Skeletal muscle tissue (tissue), 4 donors: ENCODE data around the gene NCEH1. TPM values are rescaled to one million over a fixed set of nuclear protein-coding genes. Genes with fewer than 3 reads are reported as not detected.

Source experiments
- H3K27ac ChIP-seq: one replicate; pipeline ENCODE4 v1.7.0; 2013; ENCODE audit warnings: mild to moderate bottlenecking, low read depth, low read length, inconsistent platforms
- H3K27me3 ChIP-seq, 3 donors: one replicate each; pipeline ENCODE4 v1.7.0; 2013; ENCODE audit warnings: low read length in 3 of 3; ENCODE audit not compliant: control insufficient read depth in 3 of 3, insufficient read depth in 3 of 3
- H3K36me3 ChIP-seq, 3 donors: one replicate each; pipeline ENCODE4 v1.7.0; 2013; ENCODE audit warnings: low read length in 3 of 3; ENCODE audit not compliant: control insufficient read depth in 3 of 3, insufficient read depth in 3 of 3
- H3K4me1 ChIP-seq, 3 donors: one replicate each; pipeline ENCODE4 v1.7.0; 2013; ENCODE audit warnings: low read length in 3 of 3, mild to moderate bottlenecking in 3 of 3; ENCODE audit not compliant: control insufficient read depth in 3 of 3, insufficient read depth in 3 of 3
- H3K4me3 ChIP-seq, 3 donors: one replicate each; pipeline ENCODE4 v1.7.0; 2013; ENCODE audit warnings: low read length in 3 of 3
- H3K9ac ChIP-seq, 3 donors: one replicate each; pipeline ENCODE4 v1.7.0; 2013; ENCODE audit warnings: low read length in 3 of 3, mild to moderate bottlenecking in 3 of 3, moderate library complexity in 2 of 3, low read depth in 1 of 3
- H3K9me3 ChIP-seq, 3 donors: one replicate each; pipeline ENCODE4 v1.7.0; 2013; ENCODE audit warnings: low read length in 3 of 3; ENCODE audit not compliant: control insufficient read depth in 3 of 3
- total RNA-seq: library from RNA; depleted of rRNA; stranded (reverse); fragments of >200 nt; gene quantifications from one replicate; pipeline ENCODE4 v1.2.3, GENCODE V29; 2014
- donor health status: Osteomylitis.

The NCEH1 gene
- total RNA-seq, 1 donor from 2014 or later, result 1.6 TPM

GRCh38 chr3:172685331-172686214 is 25.3 kb downstream of the NCEH1 start:
- no peaks in the 10 kb centered on the region for H3K9me3 ChIP-seq
- no peak overlapping the region for H3K27ac ChIP-seq
- H3K4me1 ChIP-seq, result peaks cover 12 to 18% (median 18%) of the 10 kb centered on the region in 3 donors
- H3K27me3 ChIP-seq, result no peaks in the 10 kb centered on the region
- no peaks in the 10 kb centered on the region for H3K36me3 ChIP-seq
- no peak overlapping the region for H3K9ac ChIP-seq
- no peak overlapping the region for H3K4me3 ChIP-seq

DNA sequence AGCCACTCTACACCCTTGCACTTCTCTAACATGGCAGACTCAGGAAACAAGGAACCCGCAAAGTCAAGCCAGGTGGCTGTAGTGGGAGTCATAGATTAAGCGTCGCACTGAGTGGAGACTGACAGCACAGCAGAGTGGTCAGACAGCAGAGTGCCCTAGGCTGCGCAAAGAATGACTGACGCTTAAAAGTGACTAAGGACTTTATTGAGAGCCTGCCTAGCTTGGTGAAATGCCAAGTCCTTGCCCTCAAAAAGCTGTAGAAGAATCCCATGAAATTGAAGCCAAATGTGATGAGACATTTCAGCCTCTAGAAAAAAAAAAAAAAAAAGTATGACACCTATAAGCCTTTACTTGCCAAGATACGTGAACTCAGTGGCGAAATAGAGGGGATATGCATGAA is 30.2 kb downstream of the NCEH1 start:
- peaks cover 6 to 16% (median 12%) of the 10 kb centered on the region in 3 donors for H3K4me1 ChIP-seq
- no peak overlapping the region for H3K4me3 ChIP-seq
- H3K36me3 ChIP-seq, result no peaks in the 10 kb centered on the region
- H3K27ac ChIP-seq, result no peak overlapping the region
- H3K27me3 ChIP-seq, result no peaks in the 10 kb centered on the region
- H3K9ac ChIP-seq, result no peak overlapping the region
- H3K9me3 ChIP-seq, result no peaks in the 10 kb centered on the region

GRCh38 chr3:172679599-172679998 is 31.3 kb downstream of the NCEH1 start:
- Histone ChIP-seq H3K27ac (no peak overlapping the region), H3K36me3 (no peaks in the 10 kb centered on the region), H3K4me3 (no peak overlapping the region), H3K9me3 (no peaks in the 10 kb centered on the region), H3K4me1 (peaks cover 6 to 16% (median 12%) of the 10 kb centered on the region in 3 donors), H3K27me3 (no peaks in the 10 kb centered on the region), H3K9ac (no peak overlapping the region)

DNA sequence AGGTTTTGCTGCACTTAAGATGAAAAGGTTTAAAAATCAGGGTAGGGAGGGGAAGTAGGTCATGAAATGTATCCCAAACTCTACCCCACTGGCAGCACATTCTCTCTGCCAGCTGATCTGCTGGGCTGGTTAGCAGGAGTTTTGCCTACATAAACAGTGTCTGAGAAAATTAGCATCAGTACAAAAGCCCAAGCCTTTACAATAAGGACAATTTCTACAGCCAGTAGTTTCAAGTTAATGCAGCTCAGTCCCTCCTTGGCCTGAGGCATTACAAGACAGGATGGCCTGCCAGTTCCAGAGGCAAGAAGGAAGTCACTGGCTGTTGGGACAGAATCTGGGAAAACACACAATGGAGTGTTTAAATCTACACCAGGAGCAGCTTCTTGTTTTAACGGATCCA is 32.8 kb downstream of the NCEH1 start:
- Histone ChIP-seq H3K9me3 (no peaks in the 10 kb centered on the region), H3K4me1 (peaks cover 8 to 16% (median 12%) of the 10 kb centered on the region in 3 donors), H3K4me3 (peak overlapping the region in 1 of 3 donors; percentile 15), H3K9ac (no peak overlapping the region), H3K27ac (no peak overlapping the region), H3K27me3 (no peaks in the 10 kb centered on the region), H3K36me3 (no peaks in the 10 kb centered on the region)

GRCh38 chr3:172676196-172676922 is 34.5 kb downstream of the NCEH1 start:
- H3K4me3 ChIP-seq, result no peak overlapping the region
- peak overlapping the region; percentile 31 for H3K27ac ChIP-seq
- H3K4me1 ChIP-seq, result peaks cover 8 to 16% (median 12%) of the 10 kb centered on the region in 3 donors
- no peaks in the 10 kb centered on the region for H3K9me3 ChIP-seq
- no peaks in the 10 kb centered on the region for H3K27me3 ChIP-seq
- H3K9ac ChIP-seq, result peak overlapping the region in 1 of 3 donors; percentile 3
- no peaks in the 10 kb centered on the region for H3K36me3 ChIP-seq

DNA sequence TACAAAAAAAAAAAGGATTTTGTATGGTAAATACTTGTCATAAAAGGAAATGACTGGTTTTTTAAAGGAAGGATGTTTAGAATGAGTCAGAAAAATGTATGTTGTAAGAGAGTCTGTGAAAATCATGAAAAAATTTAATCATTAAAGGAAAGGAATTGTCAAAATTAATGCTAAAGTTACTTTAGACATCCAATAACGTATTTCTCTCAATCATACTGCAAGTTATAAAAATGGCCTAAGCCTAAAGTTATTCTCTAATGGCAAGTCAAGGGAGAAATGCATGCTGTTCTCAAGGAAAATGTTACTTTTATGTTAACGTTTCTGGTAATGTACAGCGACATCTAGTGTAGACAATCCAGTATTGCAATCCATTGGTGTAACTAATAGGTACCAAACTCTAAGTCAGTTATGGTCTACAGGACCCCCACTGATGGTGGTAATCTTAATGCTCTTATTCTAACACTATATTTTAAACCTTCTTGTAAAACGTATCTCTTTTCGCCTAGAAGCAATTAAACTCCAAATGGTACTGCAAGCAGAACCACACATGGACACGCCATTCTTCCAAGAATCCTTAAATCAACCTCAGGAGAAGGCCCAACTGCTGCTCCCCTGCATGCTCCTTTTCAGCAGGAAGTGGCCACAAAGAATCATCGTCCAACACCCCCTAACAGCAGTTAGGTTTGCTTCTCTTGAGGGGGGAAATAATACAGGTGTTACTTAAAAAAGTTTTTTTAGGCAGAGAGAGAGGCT is 35.2 kb downstream of the NCEH1 start:
- H3K4me3 ChIP-seq, result no peak overlapping the region
- no peaks in the 10 kb centered on the region for H3K9me3 ChIP-seq
- no peaks in the 10 kb centered on the region for H3K36me3 ChIP-seq
- no peak overlapping the region for H3K9ac ChIP-seq
- H3K27me3 ChIP-seq, result no peaks in the 10 kb centered on the region
- peaks cover 8 to 16% (median 12%) of the 10 kb centered on the region in 3 donors for H3K4me1 ChIP-seq
- H3K27ac ChIP-seq, result no peak overlapping the region

DNA sequence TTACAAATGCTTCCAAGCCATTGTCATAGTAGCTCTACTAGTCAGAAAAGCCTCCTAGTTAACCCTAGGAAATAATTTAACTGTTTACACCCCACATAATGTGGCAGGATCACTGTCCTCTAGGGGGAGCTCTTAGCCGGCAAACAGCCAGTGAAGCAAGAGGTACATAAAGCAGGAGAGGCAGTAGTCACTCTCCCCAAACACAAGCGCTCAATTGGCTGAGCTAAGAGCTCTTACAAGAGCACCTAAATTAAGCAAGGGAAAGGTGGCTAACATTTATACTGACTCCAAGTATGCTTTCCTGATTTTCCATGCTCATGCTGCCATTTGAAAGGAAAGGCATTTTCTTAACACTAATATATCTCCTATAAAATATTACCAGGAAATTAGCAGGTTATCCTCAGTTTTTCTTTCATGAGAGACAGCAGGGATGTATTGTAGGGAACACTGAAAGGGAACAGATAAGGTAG is 37.6 kb downstream of the NCEH1 start:
- no peaks in the 10 kb centered on the region for H3K27me3 ChIP-seq
- peaks cover 6 to 16% (median 12%) of the 10 kb centered on the region in 3 donors for H3K4me1 ChIP-seq
- H3K36me3 ChIP-seq, result no peaks in the 10 kb centered on the region
- no peak overlapping the region for H3K27ac ChIP-seq
- no peak overlapping the region for H3K9ac ChIP-seq
- no peaks in the 10 kb centered on the region for H3K9me3 ChIP-seq
- H3K4me3 ChIP-seq, result no peak overlapping the region

GRCh38 chr3:172669021-172669420 is 41.8 kb downstream of the NCEH1 start:
- H3K4me1 ChIP-seq, result peaks cover 0 to 2% (median 2%) of the 10 kb centered on the region in 3 donors
- H3K9ac ChIP-seq, result no peak overlapping the region
- no peak overlapping the region for H3K27ac ChIP-seq

GRCh38 chr3:172666873-172667694 is 43.8 kb downstream of the NCEH1 start:
- H3K9me3 ChIP-seq, result no peaks in the 10 kb centered on the region
- H3K4me1 ChIP-seq, result peaks cover 0 to 2% (median 0%) of the 10 kb centered on the region in 3 donors
- no peak overlapping the region for H3K27ac ChIP-seq
- no peaks in the 10 kb centered on the region for H3K27me3 ChIP-seq
- H3K4me3 ChIP-seq, result no peak overlapping the region
- H3K36me3 ChIP-seq, result no peaks in the 10 kb centered on the region
- no peak overlapping the region for H3K9ac ChIP-seq

More at GRCh38 chr3:172669021-172669420, 41.8 kb downstream of the NCEH1 start:
- Histone ChIP-seq H3K27me3 (no peaks in the 10 kb centered on the region), H3K4me3 (no peak overlapping the region), H3K36me3 (no peaks in the 10 kb centered on the region), H3K9me3 (no peaks in the 10 kb centered on the region)
